HepG2 (cell line): ENCODE data around the gene ZNF563. TPM values are rescaled to one million over a fixed set of nuclear protein-coding genes. Genes with fewer than 3 reads are reported as not detected.

Source experiments
- AFF4 ChIP-seq: sonication (generic); formaldehyde crosslinking; IDR thresholded peaks from 2 replicates; pipeline ENCODE4 v1.4.0; 2020; ENCODE audit warnings: missing genetic modification reagents
- ATF7 ChIP-seq, 2 experiments: fragments of 450-650 bp in 1 of 2; sonication (generic) in 1 of 2; formaldehyde crosslinking in 1 of 2; IDR thresholded peaks; 2 replicates each; pipeline versions ENCODE4 v1.4.0 to v1.6.1; 2016 to 2020; ENCODE audit warnings: antibody characterized with exemption in 1 of 2, mild to moderate bottlenecking in 1 of 2, missing genetic modification reagents in 1 of 2
- ATRX ChIP-seq: sonication (generic); formaldehyde crosslinking; IDR thresholded peaks from 2 replicates; pipeline ENCODE4 v1.4.0; 2020; ENCODE audit warnings: missing genetic modification reagents, borderline replicate concordance
- BRD4 ChIP-seq: sonication (generic); formaldehyde crosslinking; IDR thresholded peaks from 2 replicates; pipeline ENCODE4 v1.4.0; 2020; ENCODE audit warnings: missing genetic modification reagents
- HES4 ChIP-seq: sonication (generic); formaldehyde crosslinking; IDR thresholded peaks from 2 replicates; pipeline ENCODE4 v1.9.0; 2021; ENCODE audit warnings: mild to moderate bottlenecking, missing genetic modification reagents, borderline replicate concordance
- IRX3 ChIP-seq: sonication (generic); formaldehyde crosslinking; IDR thresholded peaks from 2 replicates; pipeline ENCODE4 v1.8.1; 2023; ENCODE audit warnings: mild to moderate bottlenecking, low read depth, missing genetic modification reagents, borderline replicate concordance
- JDP2 ChIP-seq: sonication (generic); formaldehyde crosslinking; IDR thresholded peaks from 2 replicates; pipeline ENCODE4 v1.8.1; 2022; ENCODE audit warnings: missing genetic modification reagents, borderline replicate concordance
- JUND ChIP-seq: sonication (generic); formaldehyde crosslinking; IDR thresholded peaks from 2 replicates; pipeline ENCODE4 v1.8.0; 2022; ENCODE audit warnings: mild to moderate bottlenecking, missing genetic modification reagents
- KAT2B ChIP-seq: fragments of 150-350 bp; IDR thresholded peaks from 2 replicates; pipeline ENCODE4 v1.6.1; 2014; ENCODE audit warnings: low read depth, low read length, borderline replicate concordance
- MTF1 ChIP-seq: sonication (generic); formaldehyde crosslinking; IDR thresholded peaks from 2 replicates; pipeline ENCODE4 v1.5.0; 2020; ENCODE audit warnings: missing genetic modification reagents
- MTF2 ChIP-seq: sonication (generic); formaldehyde crosslinking; IDR thresholded peaks from 2 replicates; pipeline ENCODE4 v1.5.0; 2020; ENCODE audit warnings: missing genetic modification reagents, borderline replicate concordance
- SP140L ChIP-seq: sonication (generic); formaldehyde crosslinking; IDR thresholded peaks from 2 replicates; pipeline ENCODE4 v1.4.0; 2020; ENCODE audit warnings: missing genetic modification reagents, borderline replicate concordance
- SYNCRIP ChIP-seq: fragments of 200-400 bp; formaldehyde crosslinking; IDR thresholded peaks from 2 replicates; pipeline ENCODE4 v1.6.1; 2018; ENCODE audit warnings: mild to moderate bottlenecking, low read depth, low read length; ENCODE audit not compliant: insufficient read depth
- ZMYM2 ChIP-seq: sonication (generic); formaldehyde crosslinking; IDR thresholded peaks from 2 replicates; pipeline ENCODE4 v1.8.0; 2022; ENCODE audit warnings: mild to moderate bottlenecking, missing genetic modification reagents
- ZNF138 ChIP-seq: sonication (generic); formaldehyde crosslinking; IDR thresholded peaks from 2 replicates; pipeline ENCODE4 v1.5.0; 2020; ENCODE audit warnings: mild to moderate bottlenecking, low read depth, missing genetic modification reagents
- ZNF337 ChIP-seq: sonication (generic); formaldehyde crosslinking; IDR thresholded peaks from 2 replicates; pipeline ENCODE4 v1.5.1; 2020; ENCODE audit warnings: missing genetic modification reagents, low read depth, mild to moderate bottlenecking, borderline replicate concordance
- ZNF350 ChIP-seq: sonication (generic); formaldehyde crosslinking; IDR thresholded peaks from 2 replicates; pipeline ENCODE4 v1.4.0; 2020; ENCODE audit warnings: mild to moderate bottlenecking, low read depth, missing genetic modification reagents, borderline replicate concordance
- ZNF382 ChIP-seq: sonication (generic); formaldehyde crosslinking; IDR thresholded peaks from 2 replicates; pipeline ENCODE4 v1.5.0; 2020; ENCODE audit warnings: missing genetic modification reagents, mild to moderate bottlenecking, borderline replicate concordance
- ZNF549 ChIP-seq: sonication (generic); formaldehyde crosslinking; IDR thresholded peaks from 2 replicates; pipeline ENCODE4 v1.5.0; 2020; ENCODE audit warnings: missing genetic modification reagents
- ZNF589 ChIP-seq: sonication (generic); formaldehyde crosslinking; conservative IDR thresholded peaks from 2 replicates; pipeline ENCODE4 v1.8.0; 2022; ENCODE audit warnings: mild to moderate bottlenecking, moderate library complexity, missing genetic modification reagents
- ZNF724P ChIP-seq: sonication (generic); formaldehyde crosslinking; IDR thresholded peaks from 2 replicates; pipeline ENCODE4 v1.8.0; 2022; ENCODE audit warnings: missing genetic modification reagents, borderline replicate concordance
- ZNF768 ChIP-seq: sonication (generic); formaldehyde crosslinking; IDR thresholded peaks from 2 replicates; pipeline ENCODE4 v1.4.0; 2020; ENCODE audit warnings: missing genetic modification reagents
- ZNF784 ChIP-seq: sonication (generic); formaldehyde crosslinking; IDR thresholded peaks from 2 replicates; pipeline ENCODE4 v1.5.1; 2020; ENCODE audit warnings: missing genetic modification reagents, mild to moderate bottlenecking, borderline replicate concordance
- polyA plus RNA-seq, 8 experiments: library from polyadenylated mRNA; depleted of rRNA in 3 of 8; stranded (reverse) in 7 of 8; unstranded in 1 of 8; fragments of >200 nt; fragmentation: Illumina TruSeq in 4 of 8; extraction: Trizol in 4 of 8; gene quantifications; 2 replicates each; pipeline versions ENCODE4 v1.2.1 to v1.2.3, GENCODE V29; 2011 to 2016; ENCODE audit warnings: low read depth in 4 of 8, missing spikeins in 1 of 8, mixed read lengths in 1 of 8; ENCODE audit not compliant: insufficient read depth in 1 of 8
- total RNA-seq, 5 experiments: library from RNA; depleted of rRNA; stranded (reverse); fragments of >200 nt; fragmentation: Illumina TruSeq; extraction: Trizol; gene quantifications; 2 replicates each; pipeline ENCODE4 v1.2.3, GENCODE V29; 2016; ENCODE audit warnings: low read depth in 1 of 5
- TF ChIP-seq, protein P1 (sequence below): sonication (generic); formaldehyde crosslinking; IDR thresholded peaks from 2 replicates; pipeline ENCODE4 v1.5.0; 2020; ENCODE audit warnings: missing genetic modification reagents

The ZNF563 gene
- total and polyA plus RNA-seq, 2 of the 13 experiments (the other 11 are each of a cell fraction or from before 2014, with no cell fraction given), result 7.5 to 19.5 TPM

- TF ChIP-seq ZNF768 (CRISPR knock-in tag), result no peak
- no peak; the same call in 1 of the 2 replicates for TF ChIP-seq ZMYM2 (CRISPR knock-in tag)
- TF ChIP-seq ZNF589 (CRISPR knock-in tag), result peak; percentile 70; the same call in 1 of the 2 replicates
- TF ChIP-seq SP140L (CRISPR knock-in tag), result no peak
- TF ChIP-seq MTF2 (CRISPR knock-in tag), result no peak
- no peak for TF ChIP-seq JDP2 (CRISPR knock-in tag)
- no peak for TF ChIP-seq AFF4 (CRISPR knock-in tag)
- no peak for TF ChIP-seq ATF7 (IDR thresholded peaks at IDR 0.05)
- TF ChIP-seq ATF7 (CRISPR knock-in tag; IDR thresholded peaks at IDR 0.05), result 0 out of 2 replicates have a peak, but pooled peaks have one; percentile 47
- TF ChIP-seq JUND (CRISPR knock-in tag), result no peak; the same call in 1 of the 2 replicates
- no peak; the same call in 1 of the 2 replicates for TF ChIP-seq HES4 (CRISPR knock-in tag)
- no peak for TF ChIP-seq ZNF382 (CRISPR knock-in tag)
- TF ChIP-seq ZNF784 (CRISPR knock-in tag), result no peak; the same call in 1 of the 2 replicates
- TF ChIP-seq ZNF350 (CRISPR knock-in tag), result peak; percentile 69; the same call in 1 of the 2 replicates
- no peak for TF ChIP-seq ZNF337 (CRISPR knock-in tag)
- TF ChIP-seq BRD4, result peak; percentile 56; the same call in 1 of the 2 replicates
- TF ChIP-seq IRX3, result peak; percentile 74; the same call in 1 of the 2 replicates
- no peak for TF ChIP-seq SYNCRIP
- no peak for TF ChIP-seq ZNF138 (CRISPR knock-in tag)
- TF ChIP-seq ATRX (CRISPR knock-in tag), result no peak
- no peak for TF ChIP-seq KAT2B
- no peak for TF ChIP-seq MTF1
- no peak; the same call in 1 of the 2 replicates for TF ChIP-seq ZNF724P (CRISPR knock-in tag)
- no peak for TF ChIP-seq ZNF549 (CRISPR knock-in tag)
- TF ChIP-seq, protein P1, sequence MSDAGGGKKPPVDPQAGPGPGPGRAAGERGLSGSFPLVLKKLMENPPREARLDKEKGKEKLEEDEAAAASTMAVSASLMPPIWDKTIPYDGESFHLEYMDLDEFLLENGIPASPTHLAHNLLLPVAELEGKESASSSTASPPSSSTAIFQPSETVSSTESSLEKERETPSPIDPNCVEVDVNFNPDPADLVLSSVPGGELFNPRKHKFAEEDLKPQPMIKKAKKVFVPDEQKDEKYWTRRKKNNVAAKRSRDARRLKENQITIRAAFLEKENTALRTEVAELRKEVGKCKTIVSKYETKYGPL (CRISPR knock-in tag), result no peak
Measured at GRCh38 chr19:12365236-12366162, 32.1 kb upstream of the ZNF563 start, which contains the start of gene ZNF442 (continued).
